ENCODE results near the gene LHFPL3. TPM values are rescaled to one million over a fixed set of nuclear protein-coding genes. Genes with fewer than 3 reads are reported as not detected.

LHFPL3 gene
- total and polyA plus RNA-seq, 2 of the 13 experiments (the other 11 are each of a cell fraction or from before 2014, with no cell fraction given), result not detected

DNA sequence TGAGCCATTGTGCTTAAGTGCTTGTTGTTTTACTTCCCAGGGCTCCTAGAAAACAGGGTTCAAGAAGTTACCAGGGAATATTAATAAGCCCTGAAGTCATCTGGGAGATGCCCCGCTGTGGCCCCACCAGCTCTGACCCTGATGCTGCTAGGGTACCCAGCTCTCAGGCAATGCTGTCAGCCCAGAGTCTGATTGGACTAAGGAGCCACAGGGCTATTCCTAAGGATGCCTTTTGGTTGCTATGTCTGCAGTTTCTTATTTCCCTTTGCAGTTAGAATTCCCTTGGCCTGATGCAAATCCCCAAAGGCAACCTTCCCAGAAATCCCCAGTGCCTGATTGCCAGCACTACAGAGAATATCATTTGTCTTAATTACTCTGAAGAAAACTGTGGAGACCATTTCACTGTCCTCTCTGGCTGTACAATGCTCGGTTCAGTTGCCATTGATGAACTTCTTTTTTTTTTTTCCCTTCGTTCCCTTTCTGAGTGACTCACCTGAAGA lies 448.9 kb downstream of the LHFPL3 start:
- in situ Hi-C loops (cut with HindIII; ENCODE audit: extremely low pct_ligation_motif_present, low pct_unique_long_range_greater_than_20kb), result no loop called here
- WGBS (ENCODE audit: low lambda C conversion rate), result 0% methylated on average over 3 of the region's 3 CpGs
- no peak for TF ChIP-seq PHF20 (CRISPR knock-in tag; IDR thresholded peaks at IDR 0.05)
- TF ChIP-seq ZNF615 (CRISPR knock-in tag; IDR thresholded peaks at IDR 0.05; ENCODE audit: borderline replicate concordance), result no peak
- no peak for TF ChIP-seq NBN (conservative IDR thresholded peaks at IDR 0.05)
- TF ChIP-seq, protein P1, sequence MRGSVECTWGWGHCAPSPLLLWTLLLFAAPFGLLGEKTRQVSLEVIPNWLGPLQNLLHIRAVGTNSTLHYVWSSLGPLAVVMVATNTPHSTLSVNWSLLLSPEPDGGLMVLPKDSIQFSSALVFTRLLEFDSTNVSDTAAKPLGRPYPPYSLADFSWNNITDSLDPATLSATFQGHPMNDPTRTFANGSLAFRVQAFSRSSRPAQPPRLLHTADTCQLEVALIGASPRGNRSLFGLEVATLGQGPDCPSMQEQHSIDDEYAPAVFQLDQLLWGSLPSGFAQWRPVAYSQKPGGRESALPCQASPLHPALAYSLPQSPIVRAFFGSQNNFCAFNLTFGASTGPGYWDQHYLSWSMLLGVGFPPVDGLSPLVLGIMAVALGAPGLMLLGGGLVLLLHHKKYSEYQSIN (CRISPR knock-in tag; IDR thresholded peaks at IDR 0.05; ENCODE audit: borderline replicate concordance), result no peak
- TF ChIP-seq, protein P2, sequence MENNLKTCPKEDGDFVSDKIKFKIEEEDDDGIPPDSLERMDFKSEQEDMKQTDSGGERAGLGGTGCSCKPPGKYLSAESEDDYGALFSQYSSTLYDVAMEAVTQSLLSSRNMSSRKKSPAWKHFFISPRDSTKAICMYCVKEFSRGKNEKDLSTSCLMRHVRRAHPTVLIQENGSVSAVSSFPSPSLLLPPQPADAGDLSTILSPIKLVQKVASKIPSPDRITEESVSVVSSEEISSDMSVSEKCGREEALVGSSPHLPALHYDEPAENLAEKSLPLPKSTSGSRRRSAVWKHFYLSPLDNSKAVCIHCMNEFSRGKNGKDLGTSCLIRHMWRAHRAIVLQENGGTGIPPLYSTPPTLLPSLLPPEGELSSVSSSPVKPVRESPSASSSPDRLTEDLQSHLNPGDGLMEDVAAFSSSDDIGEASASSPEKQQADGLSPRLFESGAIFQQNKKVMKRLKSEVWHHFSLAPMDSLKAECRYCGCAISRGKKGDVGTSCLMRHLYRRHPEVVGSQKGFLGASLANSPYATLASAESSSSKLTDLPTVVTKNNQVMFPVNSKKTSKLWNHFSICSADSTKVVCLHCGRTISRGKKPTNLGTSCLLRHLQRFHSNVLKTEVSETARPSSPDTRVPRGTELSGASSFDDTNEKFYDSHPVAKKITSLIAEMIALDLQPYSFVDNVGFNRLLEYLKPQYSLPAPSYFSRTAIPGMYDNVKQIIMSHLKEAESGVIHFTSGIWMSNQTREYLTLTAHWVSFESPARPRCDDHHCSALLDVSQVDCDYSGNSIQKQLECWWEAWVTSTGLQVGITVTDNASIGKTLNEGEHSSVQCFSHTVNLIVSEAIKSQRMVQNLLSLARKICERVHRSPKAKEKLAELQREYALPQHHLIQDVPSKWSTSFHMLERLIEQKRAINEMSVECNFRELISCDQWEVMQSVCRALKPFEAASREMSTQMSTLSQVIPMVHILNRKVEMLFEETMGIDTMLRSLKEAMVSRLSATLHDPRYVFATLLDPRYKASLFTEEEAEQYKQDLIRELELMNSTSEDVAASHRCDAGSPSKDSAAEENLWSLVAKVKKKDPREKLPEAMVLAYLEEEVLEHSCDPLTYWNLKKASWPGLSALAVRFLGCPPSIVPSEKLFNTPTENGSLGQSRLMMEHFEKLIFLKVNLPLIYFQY (CRISPR knock-in tag; IDR thresholded peaks at IDR 0.05; ENCODE audit: borderline replicate concordance), result no peak
- no peak for TF ChIP-seq SOX6 (IDR thresholded peaks at IDR 0.05)
- no peak for TF ChIP-seq SOX6 (CRISPR knock-in tag; IDR thresholded peaks at IDR 0.05)
- TF ChIP-seq NKX3-1 (CRISPR knock-in tag; IDR thresholded peaks at IDR 0.05), result no peak
- TF ChIP-seq, protein P3, sequence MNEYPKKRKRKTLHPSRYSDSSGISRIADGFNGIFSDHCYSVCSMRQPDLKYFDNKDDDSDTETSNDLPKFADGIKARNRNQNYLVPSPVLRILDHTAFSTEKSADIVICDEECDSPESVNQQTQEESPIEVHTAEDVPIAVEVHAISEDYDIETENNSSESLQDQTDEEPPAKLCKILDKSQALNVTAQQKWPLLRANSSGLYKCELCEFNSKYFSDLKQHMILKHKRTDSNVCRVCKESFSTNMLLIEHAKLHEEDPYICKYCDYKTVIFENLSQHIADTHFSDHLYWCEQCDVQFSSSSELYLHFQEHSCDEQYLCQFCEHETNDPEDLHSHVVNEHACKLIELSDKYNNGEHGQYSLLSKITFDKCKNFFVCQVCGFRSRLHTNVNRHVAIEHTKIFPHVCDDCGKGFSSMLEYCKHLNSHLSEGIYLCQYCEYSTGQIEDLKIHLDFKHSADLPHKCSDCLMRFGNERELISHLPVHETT (CRISPR knock-in tag; conservative IDR thresholded peaks at IDR 0.05), result no peak
- TF ChIP-seq ASH2L (IDR thresholded peaks at IDR 0.05; ENCODE audit: insufficient read length, low read depth, low read length), result no peak
- no peak for TF ChIP-seq KLF12 (CRISPR knock-in tag; IDR thresholded peaks at IDR 0.05; ENCODE audit: borderline replicate concordance)
- TF ChIP-seq, protein P4, sequence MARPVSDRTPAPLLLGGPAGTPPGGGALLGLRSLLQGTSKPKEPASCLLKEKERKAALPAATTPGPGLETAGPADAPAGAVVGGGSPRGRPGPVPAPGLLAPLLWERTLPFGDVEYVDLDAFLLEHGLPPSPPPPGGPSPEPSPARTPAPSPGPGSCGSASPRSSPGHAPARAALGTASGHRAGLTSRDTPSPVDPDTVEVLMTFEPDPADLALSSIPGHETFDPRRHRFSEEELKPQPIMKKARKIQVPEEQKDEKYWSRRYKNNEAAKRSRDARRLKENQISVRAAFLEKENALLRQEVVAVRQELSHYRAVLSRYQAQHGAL (CRISPR knock-in tag; IDR thresholded peaks at IDR 0.05; ENCODE audit: not compliant biosample characterization), result no peak
- TF ChIP-seq TBX3 (IDR thresholded peaks at IDR 0.05; ENCODE audit: borderline replicate concordance), result no peak
- TF ChIP-seq, protein P5, sequence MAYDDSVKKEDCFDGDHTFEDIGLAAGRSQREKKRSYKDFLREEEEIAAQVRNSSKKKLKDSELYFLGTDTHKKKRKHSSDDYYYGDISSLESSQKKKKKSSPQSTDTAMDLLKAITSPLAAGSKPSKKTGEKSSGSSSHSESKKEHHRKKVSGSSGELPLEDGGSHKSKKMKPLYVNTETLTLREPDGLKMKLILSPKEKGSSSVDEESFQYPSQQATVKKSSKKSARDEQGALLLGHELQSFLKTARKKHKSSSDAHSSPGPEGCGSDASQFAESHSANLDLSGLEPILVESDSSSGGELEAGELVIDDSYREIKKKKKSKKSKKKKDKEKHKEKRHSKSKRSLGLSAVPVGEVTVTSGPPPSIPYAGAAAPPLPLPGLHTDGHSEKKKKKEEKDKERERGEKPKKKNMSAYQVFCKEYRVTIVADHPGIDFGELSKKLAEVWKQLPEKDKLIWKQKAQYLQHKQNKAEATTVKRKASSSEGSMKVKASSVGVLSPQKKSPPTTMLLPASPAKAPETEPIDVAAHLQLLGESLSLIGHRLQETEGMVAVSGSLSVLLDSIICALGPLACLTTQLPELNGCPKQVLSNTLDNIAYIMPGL (CRISPR knock-in tag; IDR thresholded peaks at IDR 0.05; ENCODE audit: borderline replicate concordance in 1 of 2, low read depth in 1 of 2), result no peak

More for the DNA sequence above, 448.9 kb downstream of the LHFPL3 start:
- ChIA-PET CTCF (ENCODE audit: low intra/inter-chr PET ratio, low total read pairs) (no interaction called here), POLR2A (no interaction called here)
- ATAC-seq (no peak), FAIRE-seq (no peak), DNase-seq (ENCODE audit: low spot score) (no peak)
- intact Hi-C loops (cut with micrococcal nuclease; ENCODE audit: unreplicated experiment), result no loop called here
- Histone ChIP-seq H3K27me3 (ENCODE audit: control insufficient read depth in 1 of 2, insufficient read depth in 2 of 2, low read length in 2 of 2) (no peaks in the 10 kb centered on the region; a peak in 2 of 5 replicates), H3K36me3 (replicated peaks in 1 of 2; ENCODE audit: control insufficient read depth in 1 of 2, insufficient read depth in 2 of 2, low read length in 2 of 2) (no peaks in the 10 kb centered on the region), H3K4me3 (replicated peaks in 1 of 3; ENCODE audit: insufficient read depth in 1 of 3, low read depth in 2 of 3, low read length in 3 of 3) (no peak overlapping the region), H3K9me3 (ENCODE audit: low read length) (no peaks in the 10 kb centered on the region), H3K27ac (ENCODE audit: extremely low read length, insufficient read depth, low read length) (no peak overlapping the region), H4K20me1 (ENCODE audit: insufficient read depth, low read length) (no peaks in the 10 kb centered on the region), H3K79me2 (ENCODE audit: insufficient read depth, low read length) (no peaks in the 10 kb centered on the region), H3K9ac (ENCODE audit: insufficient read depth, low read depth, low read length) (no peak overlapping the region), H3K4me2 (ENCODE audit: low read depth, low read length) (no peak overlapping the region), H2AFZ (ENCODE audit: low read length) (no peak overlapping the region), H3K4me1 (ENCODE audit: insufficient read depth, low read length) (no peaks in the 10 kb centered on the region)
- BruUV-seq (replicated peaks), result no TSS peak
